OCI-LY1 (cell line): ENCODE data around the gene TACR1.

Source experiments
- EZH2 ChIP-seq: fragments of 200-600 bp; sonication (generic), shearing (Covaris generic); IDR thresholded peaks from 2 replicates; pipeline ENCODE4 v1.8.0; 2017; ENCODE audit warnings: borderline replicate concordance, mixed run types, mild to moderate bottlenecking, antibody characterized with exemption, low read length, moderate library complexity, mixed read lengths
- TF ChIP-seq, protein P1 (sequence below): fragments of 200-600 bp; sonication (generic), shearing (Covaris generic); IDR thresholded peaks from 2 replicates; pipeline ENCODE4 v1.5.1; 2017; ENCODE audit warnings: mild to moderate bottlenecking, antibody characterized with exemption, low read length, moderate library complexity, mixed read lengths

DNA sequence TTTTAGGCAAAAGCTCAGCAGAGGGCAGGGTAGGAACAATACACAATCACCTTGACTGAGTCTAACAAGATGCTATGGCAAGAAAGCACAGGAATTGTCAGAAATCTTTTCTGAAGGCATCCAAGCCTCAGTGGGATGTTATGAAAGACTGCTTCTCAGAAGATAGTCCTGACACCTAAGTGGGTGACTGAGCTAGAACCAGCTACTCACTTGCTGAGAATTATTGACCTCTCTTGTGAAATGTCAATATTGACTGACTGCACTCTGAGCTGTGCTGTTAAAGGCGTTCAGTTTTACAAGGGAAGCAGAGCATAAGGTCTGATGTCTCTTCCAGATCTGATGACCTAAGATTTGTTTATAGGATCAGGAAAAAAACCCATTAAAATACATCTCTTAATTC, 46.1 kb downstream of the TACR1 start:
- TF ChIP-seq, protein P1, sequence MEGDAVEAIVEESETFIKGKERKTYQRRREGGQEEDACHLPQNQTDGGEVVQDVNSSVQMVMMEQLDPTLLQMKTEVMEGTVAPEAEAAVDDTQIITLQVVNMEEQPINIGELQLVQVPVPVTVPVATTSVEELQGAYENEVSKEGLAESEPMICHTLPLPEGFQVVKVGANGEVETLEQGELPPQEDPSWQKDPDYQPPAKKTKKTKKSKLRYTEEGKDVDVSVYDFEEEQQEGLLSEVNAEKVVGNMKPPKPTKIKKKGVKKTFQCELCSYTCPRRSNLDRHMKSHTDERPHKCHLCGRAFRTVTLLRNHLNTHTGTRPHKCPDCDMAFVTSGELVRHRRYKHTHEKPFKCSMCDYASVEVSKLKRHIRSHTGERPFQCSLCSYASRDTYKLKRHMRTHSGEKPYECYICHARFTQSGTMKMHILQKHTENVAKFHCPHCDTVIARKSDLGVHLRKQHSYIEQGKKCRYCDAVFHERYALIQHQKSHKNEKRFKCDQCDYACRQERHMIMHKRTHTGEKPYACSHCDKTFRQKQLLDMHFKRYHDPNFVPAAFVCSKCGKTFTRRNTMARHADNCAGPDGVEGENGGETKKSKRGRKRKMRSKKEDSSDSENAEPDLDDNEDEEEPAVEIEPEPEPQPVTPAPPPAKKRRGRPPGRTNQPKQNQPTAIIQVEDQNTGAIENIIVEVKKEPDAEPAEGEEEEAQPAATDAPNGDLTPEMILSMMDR: no peak
- TF ChIP-seq EZH2: no peak
